ENCODE results near the gene CSF1. TPM values are rescaled to one million over a fixed set of nuclear protein-coding genes. Genes with fewer than 3 reads are reported as not detected.

CSF1 gene
- total RNA-seq, 1 donor from 2014 or later: 15.2 TPM

GRCh38 chr1:109885589-109885988, 25.1 kb upstream of the CSF1 start:
- no peak for DNase-seq (ENCODE audit: extremely low spot score, unreplicated experiment)
- H3K27ac Mint-ChIP-seq: peak overlapping the region; percentile 5
- TF ChIP-seq, protein P1, sequence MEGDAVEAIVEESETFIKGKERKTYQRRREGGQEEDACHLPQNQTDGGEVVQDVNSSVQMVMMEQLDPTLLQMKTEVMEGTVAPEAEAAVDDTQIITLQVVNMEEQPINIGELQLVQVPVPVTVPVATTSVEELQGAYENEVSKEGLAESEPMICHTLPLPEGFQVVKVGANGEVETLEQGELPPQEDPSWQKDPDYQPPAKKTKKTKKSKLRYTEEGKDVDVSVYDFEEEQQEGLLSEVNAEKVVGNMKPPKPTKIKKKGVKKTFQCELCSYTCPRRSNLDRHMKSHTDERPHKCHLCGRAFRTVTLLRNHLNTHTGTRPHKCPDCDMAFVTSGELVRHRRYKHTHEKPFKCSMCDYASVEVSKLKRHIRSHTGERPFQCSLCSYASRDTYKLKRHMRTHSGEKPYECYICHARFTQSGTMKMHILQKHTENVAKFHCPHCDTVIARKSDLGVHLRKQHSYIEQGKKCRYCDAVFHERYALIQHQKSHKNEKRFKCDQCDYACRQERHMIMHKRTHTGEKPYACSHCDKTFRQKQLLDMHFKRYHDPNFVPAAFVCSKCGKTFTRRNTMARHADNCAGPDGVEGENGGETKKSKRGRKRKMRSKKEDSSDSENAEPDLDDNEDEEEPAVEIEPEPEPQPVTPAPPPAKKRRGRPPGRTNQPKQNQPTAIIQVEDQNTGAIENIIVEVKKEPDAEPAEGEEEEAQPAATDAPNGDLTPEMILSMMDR (conservative IDR thresholded peaks at IDR 0.05): no peak
- no peaks in the 10 kb centered on the region for H3K36me3 Mint-ChIP-seq
- H3K4me3 Mint-ChIP-seq: no peak overlapping the region
- peaks cover 25% of the 10 kb centered on the region for H3K4me1 Mint-ChIP-seq (ENCODE audit: unreplicated experiment)
- H3K9me3 Mint-ChIP-seq: peaks cover 6% of the 10 kb centered on the region
- peaks cover 7% of the 10 kb centered on the region for H3K27me3 Mint-ChIP-seq

DNA sequence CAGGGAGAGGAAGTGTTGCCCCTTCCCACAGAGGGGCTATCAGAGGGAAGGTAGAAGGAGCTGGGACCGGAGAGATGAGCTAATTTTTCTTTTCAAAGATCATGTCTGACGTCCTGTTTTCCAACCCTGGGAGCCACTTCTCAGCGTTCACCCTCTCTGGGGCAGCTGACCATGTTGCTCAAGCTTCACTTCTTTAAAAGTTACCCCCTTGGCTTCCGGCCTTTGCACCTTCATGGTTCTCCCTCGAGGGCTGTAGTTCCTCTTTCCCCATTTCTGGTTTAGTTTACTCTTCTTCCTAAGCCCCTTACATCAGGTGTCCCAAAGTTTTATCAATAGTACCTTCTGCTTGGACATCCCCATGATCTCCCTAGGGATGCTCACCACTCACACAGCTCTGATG, 23.8 kb upstream of the CSF1 start:
- no peaks in the 10 kb centered on the region for H3K36me3 Mint-ChIP-seq
- TF ChIP-seq, protein P1 (conservative IDR thresholded peaks at IDR 0.05): no peak
- peaks cover 6% of the 10 kb centered on the region for H3K9me3 Mint-ChIP-seq
- peaks cover 10% of the 10 kb centered on the region for H3K27me3 Mint-ChIP-seq
- peaks cover 17% of the 10 kb centered on the region for H3K4me1 Mint-ChIP-seq (ENCODE audit: unreplicated experiment)
- no peak overlapping the region for H3K4me3 Mint-ChIP-seq
- no peak for DNase-seq (ENCODE audit: extremely low spot score, unreplicated experiment)
- H3K27ac Mint-ChIP-seq: no peak overlapping the region

DNA sequence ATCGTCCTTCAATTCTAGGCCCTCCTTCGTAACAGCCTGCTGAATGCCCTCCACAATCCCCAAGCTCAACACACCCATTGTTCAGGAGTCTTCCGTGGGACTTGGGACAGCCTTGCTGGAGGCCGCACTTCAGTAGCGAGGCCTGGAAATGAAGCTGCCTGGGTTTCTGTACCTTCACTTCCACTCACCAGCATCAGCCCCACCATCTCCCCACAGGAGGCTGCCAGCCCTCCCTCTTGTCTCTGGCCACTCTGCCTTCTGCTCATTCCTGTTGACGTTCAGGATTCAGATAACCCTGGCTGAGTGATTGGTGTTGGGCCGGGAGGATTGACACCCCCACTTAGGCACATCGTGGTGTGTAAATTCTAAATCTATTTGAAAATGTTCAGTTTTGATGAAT, 23.4 kb upstream of the CSF1 start:
- TF ChIP-seq, protein P1 (conservative IDR thresholded peaks at IDR 0.05): no peak
- no peak for DNase-seq (ENCODE audit: extremely low spot score, unreplicated experiment)
- peaks cover 6% of the 10 kb centered on the region for H3K9me3 Mint-ChIP-seq
- H3K36me3 Mint-ChIP-seq: no peaks in the 10 kb centered on the region
- peaks cover 17% of the 10 kb centered on the region for H3K4me1 Mint-ChIP-seq (ENCODE audit: unreplicated experiment)
- H3K4me3 Mint-ChIP-seq: no peak overlapping the region
- no peak overlapping the region for H3K27ac Mint-ChIP-seq
- peaks cover 10% of the 10 kb centered on the region for H3K27me3 Mint-ChIP-seq

GRCh38 chr1:109887884-109888283, 22.8 kb upstream of the CSF1 start:
- TF ChIP-seq, protein P1 (conservative IDR thresholded peaks at IDR 0.05): no peak
- Mint-ChIP-seq H3K27ac (no peak overlapping the region), H3K9me3 (peaks cover 6% of the 10 kb centered on the region), H3K4me1 (ENCODE audit: unreplicated experiment) (peaks cover 17% of the 10 kb centered on the region), H3K27me3 (peaks cover 10% of the 10 kb centered on the region), H3K4me3 (no peak overlapping the region), H3K36me3 (no peaks in the 10 kb centered on the region)
- DNase-seq (ENCODE audit: extremely low spot score, unreplicated experiment): no peak

GRCh38 chr1:109889094-109889493, 21.6 kb upstream of the CSF1 start:
- DNase-seq (ENCODE audit: extremely low spot score, unreplicated experiment): no peak
- no peaks in the 10 kb centered on the region for H3K36me3 Mint-ChIP-seq
- TF ChIP-seq, protein P1 (conservative IDR thresholded peaks at IDR 0.05): no peak
- H3K4me1 Mint-ChIP-seq (ENCODE audit: unreplicated experiment): peaks cover 11% of the 10 kb centered on the region
- H3K9me3 Mint-ChIP-seq: peaks cover 6% of the 10 kb centered on the region
- H3K4me3 Mint-ChIP-seq: no peak overlapping the region
- no peak overlapping the region for H3K27ac Mint-ChIP-seq
- H3K27me3 Mint-ChIP-seq: peaks cover 10% of the 10 kb centered on the region
